SU-DHL-6 (cell line): ENCODE data around the gene PLCB1.

Experiments used
- H2AFZ ChIP-seq: fragments of 200-600 bp; sonication (generic); 2 replicates; pipeline ENCODE4 v1.6.1; 2014; ENCODE audit warnings: low read depth, mild to moderate bottlenecking, moderate library complexity, mixed read lengths, antibody characterized with exemption, low read length; ENCODE audit not compliant: severe bottlenecking
- H3F3A ChIP-seq: fragments of 200-600 bp; shearing (Covaris generic); 2 replicates; pipeline ENCODE4 v1.6.0; 2016; ENCODE audit warnings: antibody characterized with exemption, mild to moderate bottlenecking; ENCODE audit not compliant: insufficient read depth
- H3K27ac ChIP-seq: fragments of 200-600 bp; sonication (generic); 2 replicates; pipeline ENCODE4 v1.5.1; 2016; ENCODE audit warnings: low read depth, mild to moderate bottlenecking, low read length, moderate library complexity, mixed read lengths
- H3K27me3 ChIP-seq: fragments of 200-600 bp; sonication (generic), shearing (Covaris generic); 2 replicates; pipeline ENCODE4 v1.6.0; 2014; ENCODE audit warnings: mild to moderate bottlenecking, low read length
- H3K36me3 ChIP-seq: fragments of 200-600 bp; sonication (generic); 2 replicates; pipeline ENCODE4 v1.6.1; 2014; ENCODE audit warnings: mild to moderate bottlenecking, low read length, mixed read lengths
- H3K4me2 ChIP-seq: fragments of 300-600, 200-600 bp; shearing (Covaris generic), sonication (generic); 2 replicates; pipeline ENCODE4 v1.6.0; 2014; ENCODE audit warnings: low read length, low read depth, mild to moderate bottlenecking; ENCODE audit not compliant: poor library complexity, severe bottlenecking
- H3K4me3 ChIP-seq: fragments of 200-600 bp; sonication (generic); 2 replicates; pipeline ENCODE4 v1.5.1; 2014; ENCODE audit warnings: antibody characterized with exemption, low read length, mild to moderate bottlenecking, mixed read lengths; ENCODE audit not compliant: insufficient read depth, poor library complexity, severe bottlenecking
- H3K79me2 ChIP-seq: fragments of 200-600 bp; sonication (generic); 2 replicates; pipeline ENCODE4 v1.6.1; 2014; ENCODE audit warnings: mild to moderate bottlenecking, low read length, moderate library complexity; ENCODE audit not compliant: insufficient read depth
- H3K9ac ChIP-seq: fragments of 200-600 bp; sonication (generic); 2 replicates; pipeline ENCODE4 v1.7.0; 2014; ENCODE audit warnings: mild to moderate bottlenecking, low read length
- H3K9me2 ChIP-seq: fragments of 200-600 bp; sonication (generic); replicated peaks from 2 replicates; pipeline ENCODE4 v1.6.1; 2014; ENCODE audit warnings: low read length; ENCODE audit not compliant: insufficient read depth
- H3K9me3 ChIP-seq: fragments of 200-600 bp; sonication (generic); 2 replicates; pipeline ENCODE4 v1.6.1; 2014; ENCODE audit warnings: low read length, mixed read lengths; ENCODE audit not compliant: insufficient read depth
- H4K20me1 ChIP-seq: fragments of 200-600 bp; sonication (generic); 2 replicates; pipeline ENCODE4 v1.6.1; 2014; ENCODE audit warnings: low read depth, mild to moderate bottlenecking, antibody characterized with exemption, low read length, moderate library complexity, mixed read lengths
- EZH2phosphoT487 ChIP-seq: fragments of 200-600 bp; sonication (generic), shearing (Covaris generic); conservative IDR thresholded peaks from 2 replicates; pipeline ENCODE4 v1.6.1; 2018; ENCODE audit warnings: mild to moderate bottlenecking, antibody characterized with exemption, low read length, moderate library complexity, mixed read lengths
- TF ChIP-seq, protein P1 (sequence below): fragments of 200-600 bp; sonication (generic); IDR thresholded peaks from one replicate; pipeline ENCODE4 v1.5.1; 2017; ENCODE audit warnings: antibody characterized with exemption, mild to moderate bottlenecking, low read length, moderate library complexity; ENCODE audit not compliant: insufficient read depth, poor library complexity, severe bottlenecking

PLCB1 gene

GRCh38 chr20:8116067-8116811 lies 15.8 kb upstream of the PLCB1 start:
- H3K4me2 ChIP-seq: no peak overlapping the region
- H3K27me3 ChIP-seq: no peaks in the 10 kb centered on the region
- no peaks in the 10 kb centered on the region for H4K20me1 ChIP-seq
- no peaks in the 10 kb centered on the region for H3K36me3 ChIP-seq
- no peaks in the 10 kb centered on the region for H3K9me3 ChIP-seq
- no peak overlapping the region for H3K27ac ChIP-seq
- no peak for TF ChIP-seq EZH2phosphoT487
- TF ChIP-seq, protein P1, sequence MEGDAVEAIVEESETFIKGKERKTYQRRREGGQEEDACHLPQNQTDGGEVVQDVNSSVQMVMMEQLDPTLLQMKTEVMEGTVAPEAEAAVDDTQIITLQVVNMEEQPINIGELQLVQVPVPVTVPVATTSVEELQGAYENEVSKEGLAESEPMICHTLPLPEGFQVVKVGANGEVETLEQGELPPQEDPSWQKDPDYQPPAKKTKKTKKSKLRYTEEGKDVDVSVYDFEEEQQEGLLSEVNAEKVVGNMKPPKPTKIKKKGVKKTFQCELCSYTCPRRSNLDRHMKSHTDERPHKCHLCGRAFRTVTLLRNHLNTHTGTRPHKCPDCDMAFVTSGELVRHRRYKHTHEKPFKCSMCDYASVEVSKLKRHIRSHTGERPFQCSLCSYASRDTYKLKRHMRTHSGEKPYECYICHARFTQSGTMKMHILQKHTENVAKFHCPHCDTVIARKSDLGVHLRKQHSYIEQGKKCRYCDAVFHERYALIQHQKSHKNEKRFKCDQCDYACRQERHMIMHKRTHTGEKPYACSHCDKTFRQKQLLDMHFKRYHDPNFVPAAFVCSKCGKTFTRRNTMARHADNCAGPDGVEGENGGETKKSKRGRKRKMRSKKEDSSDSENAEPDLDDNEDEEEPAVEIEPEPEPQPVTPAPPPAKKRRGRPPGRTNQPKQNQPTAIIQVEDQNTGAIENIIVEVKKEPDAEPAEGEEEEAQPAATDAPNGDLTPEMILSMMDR: no peak
- H3F3A ChIP-seq: no peaks in the 10 kb centered on the region
- no peak overlapping the region for H3K4me3 ChIP-seq
- no peak overlapping the region for H2AFZ ChIP-seq
- no peaks in the 10 kb centered on the region for H3K79me2 ChIP-seq
- no peaks in the 10 kb centered on the region for H3K9me2 ChIP-seq
- H3K9ac ChIP-seq: no peak overlapping the region

DNA sequence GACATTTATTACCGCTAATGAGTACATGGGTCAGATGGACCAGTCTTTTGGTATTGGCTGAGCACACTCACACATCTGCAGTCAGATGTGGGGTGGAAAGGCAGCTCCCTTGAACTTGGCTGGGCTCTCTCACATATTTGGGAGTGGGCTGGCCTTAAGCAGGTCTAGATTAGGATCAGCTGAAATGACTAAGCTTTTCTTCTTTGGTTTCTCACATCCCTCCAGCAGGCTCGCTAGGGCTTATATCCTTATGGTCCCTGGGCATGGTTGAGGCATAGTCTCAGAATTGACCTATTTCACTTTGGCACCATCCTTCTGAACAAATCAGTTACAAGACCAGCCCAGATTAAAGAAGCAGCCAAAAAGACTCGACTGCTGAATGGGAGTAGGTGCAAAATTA lies 14.4 kb upstream of the PLCB1 start:
- Histone ChIP-seq H3K9me2 (no peaks in the 10 kb centered on the region), H3K9ac (no peak overlapping the region), H3K27me3 (no peaks in the 10 kb centered on the region), H3K4me3 (no peak overlapping the region), H3K79me2 (no peaks in the 10 kb centered on the region), H3F3A (no peaks in the 10 kb centered on the region), H3K4me2 (no peak overlapping the region), H3K27ac (no peak overlapping the region), H3K36me3 (no peaks in the 10 kb centered on the region), H4K20me1 (no peaks in the 10 kb centered on the region), H2AFZ (no peak overlapping the region), H3K9me3 (no peaks in the 10 kb centered on the region)
- TF ChIP-seq, protein P1: no peak

DNA sequence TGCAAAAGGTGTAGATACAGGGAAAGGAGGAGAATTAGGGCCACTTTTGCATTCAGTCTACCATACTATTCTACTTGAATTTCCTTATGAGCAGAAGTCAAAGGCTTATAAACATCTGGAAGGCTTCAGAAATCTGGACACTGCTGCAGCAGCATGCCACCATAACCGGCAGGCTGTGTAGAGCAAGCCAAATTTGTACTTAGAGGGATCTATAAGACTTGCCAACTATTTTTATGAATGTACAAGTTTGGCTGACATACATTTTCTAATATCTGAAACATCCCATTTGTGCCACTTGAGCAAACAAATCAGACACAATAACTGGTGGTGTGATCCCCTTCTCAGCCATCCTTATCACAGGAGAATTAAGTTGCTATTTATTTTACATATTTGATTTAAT lies 14.0 kb upstream of the PLCB1 start:
- no peak overlapping the region for H3K4me2 ChIP-seq
- H3K79me2 ChIP-seq: no peaks in the 10 kb centered on the region
- no peak overlapping the region for H2AFZ ChIP-seq
- H4K20me1 ChIP-seq: no peaks in the 10 kb centered on the region
- TF ChIP-seq, protein P1: no peak
- no peak for TF ChIP-seq EZH2phosphoT487
- no peaks in the 10 kb centered on the region for H3K36me3 ChIP-seq
- no peaks in the 10 kb centered on the region for H3K27me3 ChIP-seq
- no peaks in the 10 kb centered on the region for H3F3A ChIP-seq
- H3K4me3 ChIP-seq: no peak overlapping the region
- H3K9me3 ChIP-seq: no peaks in the 10 kb centered on the region
- no peak overlapping the region for H3K9ac ChIP-seq
- no peak overlapping the region for H3K27ac ChIP-seq
- H3K9me2 ChIP-seq: no peaks in the 10 kb centered on the region
